Endothelial cell (in vitro differentiated cells): ENCODE results near the gene TUBB8B. TPM values are rescaled to one million over a fixed set of nuclear protein-coding genes. Genes with fewer than 3 reads are reported as not detected.
"Not testable (repeated sequence)": the region's sequence is repeated elsewhere in the genome, so short reads cannot be mapped to it uniquely, and the experiment has no call there.

ENCODE experiments used
- DNase-seq: peaks from one replicate; pipeline ENCODE4 v3.0.0; 2021; ENCODE audit warnings: low spot score
- H3K27ac Mint-ChIP-seq: one replicate; pipeline ENCODE4 v1.8.0; 2021; ENCODE audit warnings: mixed read lengths, inconsistent platforms; ENCODE audit not compliant: unreplicated experiment
- H3K27me3 Mint-ChIP-seq: one replicate; pipeline ENCODE4 v1.8.0; 2021; ENCODE audit warnings: mild to moderate bottlenecking, moderate library complexity, mixed read lengths, inconsistent platforms; ENCODE audit not compliant: unreplicated experiment
- H3K36me3 Mint-ChIP-seq: one replicate; pipeline ENCODE4 v1.8.0; 2021; ENCODE audit warnings: mild to moderate bottlenecking, low read depth, mixed read lengths, inconsistent platforms; ENCODE audit not compliant: unreplicated experiment
- H3K4me1 Mint-ChIP-seq: one replicate; pipeline ENCODE4 v1.8.0; 2021; ENCODE audit warnings: mild to moderate bottlenecking, mixed read lengths, inconsistent platforms; ENCODE audit not compliant: unreplicated experiment
- H3K4me3 Mint-ChIP-seq: one replicate; pipeline ENCODE4 v1.8.0; 2021; ENCODE audit warnings: mild to moderate bottlenecking, mixed read lengths, inconsistent platforms; ENCODE audit not compliant: unreplicated experiment
- H3K9me3 Mint-ChIP-seq: one replicate; pipeline ENCODE4 v1.8.0; 2021; ENCODE audit warnings: mixed read lengths, inconsistent platforms; ENCODE audit not compliant: unreplicated experiment
- long read RNA-seq: library from polyadenylated mRNA; unstranded; transcript quantifications from one replicate; pipeline ENCODE4 v2.0.0, GENCODE V29; 2020; ENCODE audit not compliant: unreplicated experiment
- total RNA-seq: library from RNA; stranded (reverse); fragmentation: NEBNext Ultra II Directional; extraction: Animal tissue kit (Norgen Biotek cat#: 25700); gene quantifications from one replicate; pipeline ENCODE4 v1.2.1, GENCODE V29; 2021; ENCODE audit not compliant: unreplicated experiment
- TF ChIP-seq, protein P1 (sequence below): fragments of 200-600 bp; sonication (generic); IDR thresholded peaks from one replicate; pipeline ENCODE4 v1.5.0; 2021; ENCODE audit warnings: antibody characterized with exemption; ENCODE audit not compliant: unreplicated experiment

Gene TUBB8B
- total RNA-seq: 1.4 TPM
- long read RNA-seq: 0 reads

DNA sequence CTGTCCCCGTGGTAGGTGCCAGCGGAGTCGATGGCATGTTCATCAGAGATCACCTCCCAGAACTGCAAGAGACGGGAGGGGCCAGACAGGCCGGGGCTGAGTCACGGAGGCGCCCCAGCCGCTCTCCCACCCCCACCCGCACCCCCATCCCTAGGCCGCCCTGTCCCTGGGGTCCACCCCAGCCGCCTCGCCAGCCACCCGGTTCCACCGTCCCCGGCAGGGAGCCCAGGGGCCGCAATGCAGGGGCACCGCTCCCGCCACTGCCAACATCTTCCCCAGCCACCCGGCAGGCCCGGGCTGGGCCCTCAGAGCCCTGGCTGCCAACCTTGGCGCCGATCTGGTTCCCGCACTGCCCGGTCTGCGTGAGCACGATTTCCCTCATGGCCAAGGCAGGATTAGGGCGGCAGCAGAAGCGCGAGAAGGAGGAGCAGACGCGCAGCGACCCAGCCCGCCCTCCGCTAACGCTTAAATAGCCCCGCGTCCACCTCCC lies at the start of gene TUBB8B:
Gene TUBB8B (minus strand): TSS at position 440 of the 490 bp plus-strand sequence. CDS start 58 bp downstream, at position 382.
- H3K36me3 Mint-ChIP-seq, H3K4me3 Mint-ChIP-seq, H3K9me3 Mint-ChIP-seq, DNase-seq, H3K27me3 Mint-ChIP-seq, H3K4me1 Mint-ChIP-seq, H3K27ac Mint-ChIP-seq: not testable (repeated sequence)

- TF ChIP-seq, protein P1, sequence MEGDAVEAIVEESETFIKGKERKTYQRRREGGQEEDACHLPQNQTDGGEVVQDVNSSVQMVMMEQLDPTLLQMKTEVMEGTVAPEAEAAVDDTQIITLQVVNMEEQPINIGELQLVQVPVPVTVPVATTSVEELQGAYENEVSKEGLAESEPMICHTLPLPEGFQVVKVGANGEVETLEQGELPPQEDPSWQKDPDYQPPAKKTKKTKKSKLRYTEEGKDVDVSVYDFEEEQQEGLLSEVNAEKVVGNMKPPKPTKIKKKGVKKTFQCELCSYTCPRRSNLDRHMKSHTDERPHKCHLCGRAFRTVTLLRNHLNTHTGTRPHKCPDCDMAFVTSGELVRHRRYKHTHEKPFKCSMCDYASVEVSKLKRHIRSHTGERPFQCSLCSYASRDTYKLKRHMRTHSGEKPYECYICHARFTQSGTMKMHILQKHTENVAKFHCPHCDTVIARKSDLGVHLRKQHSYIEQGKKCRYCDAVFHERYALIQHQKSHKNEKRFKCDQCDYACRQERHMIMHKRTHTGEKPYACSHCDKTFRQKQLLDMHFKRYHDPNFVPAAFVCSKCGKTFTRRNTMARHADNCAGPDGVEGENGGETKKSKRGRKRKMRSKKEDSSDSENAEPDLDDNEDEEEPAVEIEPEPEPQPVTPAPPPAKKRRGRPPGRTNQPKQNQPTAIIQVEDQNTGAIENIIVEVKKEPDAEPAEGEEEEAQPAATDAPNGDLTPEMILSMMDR: peak; percentile 56
- H3K27me3 Mint-ChIP-seq, H3K36me3 Mint-ChIP-seq, H3K4me1 Mint-ChIP-seq, H3K27ac Mint-ChIP-seq, H3K4me3 Mint-ChIP-seq, DNase-seq: not testable (repeated sequence)
- peaks cover 12% of the 10 kb centered on the region for H3K9me3 Mint-ChIP-seq
Measured at GRCh38 chr18:97252-97914, 48.0 kb upstream of the TUBB8B start.

DNA sequence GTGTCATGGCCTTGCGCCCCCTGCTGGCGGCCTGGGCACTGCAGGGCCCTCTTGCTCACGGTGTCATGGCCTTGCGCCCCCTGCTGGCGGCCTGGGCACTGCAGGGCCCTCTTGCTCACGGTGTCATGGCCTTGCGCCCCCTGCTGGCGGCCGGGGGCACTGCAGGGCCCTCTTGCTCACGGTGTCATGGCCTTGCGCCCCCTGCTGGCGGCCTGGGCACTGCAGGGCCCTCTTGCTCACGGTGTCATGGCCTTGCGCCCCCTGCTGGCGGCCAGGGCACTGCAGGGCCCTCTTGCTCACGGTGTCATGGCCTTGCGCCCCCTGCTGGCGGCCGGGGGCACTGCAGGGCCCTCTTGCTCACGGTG lies 47.3 kb upstream of the TUBB8B start:
- not testable (repeated sequence) for H3K4me3 Mint-ChIP-seq, DNase-seq, H3K36me3 Mint-ChIP-seq, H3K27me3 Mint-ChIP-seq, H3K4me1 Mint-ChIP-seq, H3K27ac Mint-ChIP-seq
- H3K9me3 Mint-ChIP-seq: peaks cover 12% of the 10 kb centered on the region
- TF ChIP-seq, protein P1: peak; percentile 49

DNA sequence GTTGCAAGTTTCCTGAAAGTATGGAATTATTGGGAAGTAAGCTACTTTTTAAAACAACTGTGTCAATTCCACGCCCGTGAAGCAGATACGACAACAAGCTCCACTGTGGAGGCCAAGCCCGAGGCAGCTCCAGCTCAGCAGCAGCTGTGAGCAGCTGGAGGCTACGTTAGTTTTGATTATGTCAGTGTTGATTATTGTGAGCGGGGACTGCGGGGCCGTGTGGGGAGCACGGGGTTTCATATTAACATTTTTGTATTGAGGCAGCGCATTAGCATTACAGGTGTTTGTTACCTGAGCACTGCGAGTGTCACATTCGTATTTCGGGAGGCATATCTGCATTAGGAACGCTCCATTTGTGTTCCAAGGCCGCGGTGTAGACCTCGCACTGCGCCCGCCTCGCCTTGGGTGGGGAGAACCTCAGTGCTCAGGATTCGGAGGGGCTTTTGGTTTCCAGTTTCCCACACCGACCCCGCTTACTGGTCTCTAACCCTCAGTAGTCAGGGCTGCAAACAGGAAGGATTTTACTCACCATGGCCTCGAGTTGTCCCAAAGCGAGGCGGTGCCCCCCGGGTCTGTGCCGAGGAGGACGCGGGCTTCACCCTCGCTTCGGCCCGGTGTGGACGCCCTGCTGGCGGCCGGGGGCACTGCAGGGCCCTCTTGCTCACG lies 46.8 kb upstream of the TUBB8B start:
- not testable (repeated sequence) for H3K36me3 Mint-ChIP-seq, H3K27ac Mint-ChIP-seq, H3K4me1 Mint-ChIP-seq, DNase-seq, H3K27me3 Mint-ChIP-seq, H3K4me3 Mint-ChIP-seq
- H3K9me3 Mint-ChIP-seq: peaks cover 12% of the 10 kb centered on the region

- not testable (repeated sequence) for H3K27me3 Mint-ChIP-seq, H3K36me3 Mint-ChIP-seq, H3K4me1 Mint-ChIP-seq, H3K27ac Mint-ChIP-seq, DNase-seq, H3K4me3 Mint-ChIP-seq
- H3K9me3 Mint-ChIP-seq: peaks cover 12% of the 10 kb centered on the region
Measured at GRCh38 chr18:95580-95979, 46.2 kb upstream of the TUBB8B start.

DNA sequence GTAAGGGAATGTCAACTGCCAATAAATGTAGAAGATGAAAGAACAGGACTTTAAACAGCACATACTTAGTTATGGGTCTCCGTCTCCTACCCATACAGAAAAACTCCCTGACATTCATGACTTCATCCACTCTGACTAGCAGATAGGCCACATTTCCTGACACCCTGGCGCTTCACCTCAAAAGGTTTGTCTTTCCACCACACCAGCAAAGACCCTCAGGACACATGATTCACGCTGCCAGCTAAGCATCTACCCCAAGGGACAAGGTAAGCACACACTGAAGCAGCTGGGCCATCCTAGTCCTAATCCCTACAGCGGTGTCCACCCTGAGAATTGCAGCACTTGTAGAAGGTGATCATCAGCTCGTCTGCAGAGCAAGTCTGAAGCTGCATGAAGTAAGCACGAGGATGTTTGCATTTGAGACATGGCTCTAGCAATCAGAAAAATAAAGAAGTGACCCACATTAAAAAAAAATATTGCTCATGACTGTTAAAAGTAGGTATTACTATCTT lies 44.5 kb upstream of the TUBB8B start:
- H3K4me1 Mint-ChIP-seq, H3K27ac Mint-ChIP-seq, H3K9me3 Mint-ChIP-seq, DNase-seq, H3K4me3 Mint-ChIP-seq, H3K27me3 Mint-ChIP-seq, H3K36me3 Mint-ChIP-seq: not testable (repeated sequence)

DNA sequence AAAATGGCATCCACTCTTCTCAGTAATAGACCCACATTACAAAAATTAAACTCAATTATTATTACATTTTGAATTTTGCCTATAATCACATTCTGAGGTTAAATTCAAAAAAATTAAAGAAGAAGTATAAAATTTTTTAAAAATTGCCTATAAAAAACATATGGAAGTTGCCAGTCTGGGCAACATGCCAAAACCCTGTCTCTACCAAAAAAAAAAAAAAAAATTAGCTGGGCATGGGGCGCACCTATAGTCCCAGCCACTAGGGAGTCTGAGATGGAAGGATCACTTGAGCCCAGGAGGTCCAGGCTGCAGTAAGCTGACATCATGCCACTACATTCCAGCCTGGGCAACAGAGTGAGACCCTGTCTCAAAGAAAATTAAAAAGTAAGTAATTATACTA lies 42.1 kb upstream of the TUBB8B start:
- H3K4me3 Mint-ChIP-seq, H3K27ac Mint-ChIP-seq, H3K9me3 Mint-ChIP-seq, H3K36me3 Mint-ChIP-seq, DNase-seq, H3K27me3 Mint-ChIP-seq, H3K4me1 Mint-ChIP-seq: not testable (repeated sequence)

DNA sequence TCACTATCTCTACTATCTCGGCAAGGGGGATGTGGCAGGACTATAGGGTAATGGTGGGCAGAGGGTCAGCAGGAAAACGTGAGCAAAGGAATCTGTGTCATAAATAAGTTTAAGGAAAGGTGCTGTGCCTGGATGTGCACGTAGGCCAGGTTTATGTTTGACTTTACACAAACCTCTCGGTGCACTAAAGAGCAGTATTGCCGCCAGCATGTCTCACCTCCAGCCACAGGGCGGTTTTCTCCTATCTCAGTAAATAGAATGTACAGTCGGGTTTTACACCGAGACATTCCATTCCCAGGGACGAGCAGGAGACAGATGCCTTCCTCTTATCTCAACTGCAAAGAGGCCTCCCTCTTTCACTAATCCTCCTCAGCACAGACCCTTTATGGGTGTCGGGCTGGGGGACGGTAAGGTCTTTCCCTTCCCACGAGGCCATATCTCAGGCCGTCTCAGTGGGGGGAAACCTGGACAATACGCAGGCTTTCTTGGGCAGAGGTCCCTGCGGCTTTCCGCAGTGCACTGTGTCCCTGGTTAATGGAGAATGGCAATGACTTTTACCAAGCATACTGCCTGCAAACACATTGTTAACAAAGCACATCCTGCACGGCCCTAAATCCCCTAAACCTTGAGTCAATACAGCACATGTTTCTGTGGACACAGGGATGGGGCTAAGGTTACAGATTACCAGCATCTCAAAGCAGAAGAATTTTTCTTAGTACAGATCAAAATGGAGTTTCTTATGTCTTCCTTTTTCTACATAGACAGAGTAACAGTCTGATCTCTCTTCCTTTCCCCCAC lies 41.2 kb upstream of the TUBB8B start:
- H3K4me3 Mint-ChIP-seq, H3K36me3 Mint-ChIP-seq, H3K27me3 Mint-ChIP-seq, DNase-seq, H3K27ac Mint-ChIP-seq, H3K9me3 Mint-ChIP-seq, H3K4me1 Mint-ChIP-seq: not testable (repeated sequence)

DNA sequence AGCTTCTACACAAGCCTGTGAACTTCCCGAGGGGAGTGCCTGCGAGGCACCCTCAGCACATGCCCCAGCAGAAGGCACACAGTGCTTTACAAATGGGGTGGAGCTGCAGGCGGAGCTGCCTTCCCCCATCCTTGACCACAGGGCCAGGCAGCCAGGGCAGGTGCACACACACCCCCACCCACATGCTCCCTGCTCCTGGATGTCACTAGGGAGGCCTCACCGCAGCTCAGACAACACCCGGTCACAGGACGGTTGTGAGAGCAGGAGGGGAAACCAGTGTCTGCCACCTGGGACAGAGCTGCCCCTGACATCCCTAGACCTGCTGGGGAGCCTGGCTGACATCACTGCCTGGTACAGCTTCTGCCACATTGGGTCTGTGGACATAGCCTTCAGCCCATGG lies 39.7 kb upstream of the TUBB8B start:
- H3K4me3 Mint-ChIP-seq, DNase-seq, H3K27me3 Mint-ChIP-seq, H3K4me1 Mint-ChIP-seq, H3K27ac Mint-ChIP-seq, H3K36me3 Mint-ChIP-seq, H3K9me3 Mint-ChIP-seq: not testable (repeated sequence)
